ENCODE results near the gene SLC4A8. TPM values are rescaled to one million over a fixed set of nuclear protein-coding genes. Genes with fewer than 3 reads are reported as not detected.

SLC4A8 gene
- total RNA-seq, 3 donors from 2014 or later (not counting 1 experiment from before 2014, with no cell fraction given) = 9.8 to 19.2 (median 13.6) TPM

DNA sequence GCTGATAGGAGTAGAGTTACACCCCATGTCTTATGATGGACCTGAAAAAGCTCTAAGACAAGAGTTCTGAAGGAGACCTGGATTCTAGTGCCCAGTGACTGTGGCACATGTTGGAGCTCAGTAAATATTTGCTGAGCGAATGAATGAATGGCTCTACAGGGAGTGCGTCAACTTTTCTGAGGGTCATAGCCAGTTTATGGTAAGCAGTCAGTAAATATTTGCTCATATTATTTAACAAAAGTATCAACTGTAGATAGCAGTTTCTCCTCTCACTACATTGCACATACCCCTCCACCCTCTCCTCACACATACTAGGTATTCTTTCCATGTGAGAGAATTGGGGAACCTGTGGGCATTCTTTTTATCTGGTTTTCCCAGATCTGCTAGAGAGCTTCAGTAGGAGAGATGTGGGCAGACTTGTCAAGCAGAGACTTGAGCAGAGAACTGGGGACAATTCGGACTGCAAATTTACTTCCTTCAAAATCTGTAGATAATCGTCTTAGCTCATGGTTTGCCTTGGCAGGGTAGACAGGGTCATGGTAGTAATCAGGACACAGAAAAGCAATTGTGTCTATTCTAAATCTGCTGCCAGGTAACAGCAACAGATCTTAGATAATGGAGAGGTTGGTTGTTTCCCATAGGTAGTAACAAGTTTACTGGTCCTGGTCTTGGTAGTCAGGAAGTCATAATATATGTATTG, 5.7 kb downstream of the SLC4A8 start:
- intact Hi-C loops (cut with micrococcal nuclease) = no loop called here

DNA sequence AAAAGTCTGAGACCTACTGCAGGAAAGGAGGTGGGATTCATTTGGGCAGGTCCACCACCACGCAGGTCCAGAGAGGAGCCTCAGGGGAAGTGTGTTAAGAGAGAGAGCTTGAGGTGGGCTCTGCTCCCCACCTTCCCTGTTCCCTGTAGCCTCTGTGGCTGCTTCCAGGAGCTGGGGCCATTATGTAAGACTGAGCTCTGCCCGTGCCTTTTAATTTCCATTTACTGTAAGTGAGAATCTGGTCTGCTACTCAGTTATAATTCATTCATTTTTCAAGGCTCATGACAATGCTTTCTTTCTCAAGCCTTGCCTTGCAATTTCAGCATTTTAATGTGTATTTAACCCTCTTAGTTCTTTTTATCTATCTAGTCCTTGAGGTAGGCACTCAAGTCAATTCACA, 8.3 kb downstream of the SLC4A8 start:
- Mint-ChIP-seq H3K4me3 (no peak overlapping the region), H3K27me3 (ENCODE audit: low read depth in 2 of 2) (no peaks in the 10 kb centered on the region), H3K36me3 (no peaks in the 10 kb centered on the region), H3K9me3 (no peaks in the 10 kb centered on the region), H3K27ac (no peak overlapping the region), H3K4me1 (peaks cover 0 to under 1% of the 10 kb centered on the region in 2 donors)
- Histone ChIP-seq H3K4me1 (ENCODE audit: control insufficient read depth, insufficient read depth, low read length) (no peaks in the 10 kb centered on the region), H3K36me3 (ENCODE audit: control insufficient read depth, insufficient read depth, low read length) (no peaks in the 10 kb centered on the region), H3K4me3 (ENCODE audit: low read length) (no peak overlapping the region), H3K27ac (ENCODE audit: low read length) (no peak overlapping the region), H3K27me3 (ENCODE audit: control insufficient read depth, insufficient read depth, low read length) (no peaks in the 10 kb centered on the region), H3K9me3 (ENCODE audit: control insufficient read depth, insufficient read depth, low read length) (no peaks in the 10 kb centered on the region)
- ATAC-seq (no peak), DNase-seq (no peak)
- 79% methylated on average over 2 of the region's 2 CpGs for WGBS (ENCODE audit: insufficient coverage)
- TF ChIP-seq CTCF (IDR thresholded peaks at IDR 0.05) = no peak
- intact Hi-C loops (cut with micrococcal nuclease) = no loop called here

More for the DNA sequence above, 5.7 kb downstream of the SLC4A8 start:
- Mint-ChIP-seq H3K9me3 (no peaks in the 10 kb centered on the region), H3K36me3 (no peaks in the 10 kb centered on the region), H3K27ac (no peak overlapping the region), H3K4me3 (no peak overlapping the region), H3K27me3 (ENCODE audit: low read depth in 2 of 2) (no peaks in the 10 kb centered on the region), H3K4me1 (peaks cover 2 to 3% of the 10 kb centered on the region in 2 donors)
- no peak for DNase-seq
- Histone ChIP-seq H3K27me3 (ENCODE audit: control insufficient read depth, insufficient read depth, low read length) (no peaks in the 10 kb centered on the region), H3K4me3 (ENCODE audit: low read length) (no peak overlapping the region), H3K27ac (ENCODE audit: low read length) (no peak overlapping the region), H3K4me1 (ENCODE audit: control insufficient read depth, insufficient read depth, low read length) (peaks cover under 1% of the 10 kb centered on the region), H3K36me3 (ENCODE audit: control insufficient read depth, insufficient read depth, low read length) (no peaks in the 10 kb centered on the region), H3K9me3 (ENCODE audit: control insufficient read depth, insufficient read depth, low read length) (no peaks in the 10 kb centered on the region)
- 75% methylated on average over 4 of the region's 4 CpGs for WGBS (ENCODE audit: insufficient coverage)
- no peak for ATAC-seq
- no peak for TF ChIP-seq CTCF (IDR thresholded peaks at IDR 0.05)

- H3K36me3 Mint-ChIP-seq = no peaks in the 10 kb centered on the region
- H3K9me3 Mint-ChIP-seq = no peaks in the 10 kb centered on the region
- no peak overlapping the region for H3K27ac Mint-ChIP-seq
- intact Hi-C loops (cut with micrococcal nuclease) = no loop called here
- no peak overlapping the region for H3K4me3 Mint-ChIP-seq
- H3K27me3 Mint-ChIP-seq (ENCODE audit: low read depth in 2 of 2) = no peaks in the 10 kb centered on the region
- WGBS (ENCODE audit: insufficient coverage) = no CpG with 5 or more reads among the region's 1 CpG
- H3K4me1 Mint-ChIP-seq = peaks cover 2 to 5% of the 10 kb centered on the region in 2 donors
- H3K4me1 ChIP-seq (ENCODE audit: control insufficient read depth, insufficient read depth, low read length) = no peaks in the 10 kb centered on the region
- no peak overlapping the region for H3K4me3 ChIP-seq (ENCODE audit: low read length)
- no peaks in the 10 kb centered on the region for H3K9me3 ChIP-seq (ENCODE audit: control insufficient read depth, insufficient read depth, low read length)
- TF ChIP-seq CTCF (IDR thresholded peaks at IDR 0.05) = no peak
- no peak for ATAC-seq
- H3K36me3 ChIP-seq (ENCODE audit: control insufficient read depth, insufficient read depth, low read length) = no peaks in the 10 kb centered on the region
- H3K27me3 ChIP-seq (ENCODE audit: control insufficient read depth, insufficient read depth, low read length) = no peaks in the 10 kb centered on the region
- DNase-seq = no peak
- no peak overlapping the region for H3K27ac ChIP-seq (ENCODE audit: low read length)
Observed at GRCh38 chr12:51434305-51434704, 9.7 kb downstream of the SLC4A8 start.

DNA sequence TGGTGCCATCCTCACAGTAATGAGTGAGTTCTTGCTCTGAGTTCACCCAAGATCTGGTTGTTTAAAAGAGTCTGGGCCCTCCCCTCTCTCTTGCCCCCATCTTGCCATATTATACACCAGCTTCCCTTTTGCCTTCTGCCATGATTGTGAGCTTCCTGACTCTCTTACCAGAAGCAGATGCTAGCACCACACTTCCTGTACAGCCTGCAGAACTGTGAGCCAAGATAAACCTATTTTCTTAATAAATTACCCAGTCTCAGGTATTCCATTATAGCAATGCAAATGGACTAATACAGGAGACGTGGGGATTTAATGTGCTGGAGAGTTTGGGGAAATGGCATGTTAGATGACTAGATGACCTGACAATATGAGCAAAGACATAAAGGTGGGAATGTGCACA, 12.8 kb downstream of the SLC4A8 start:
- WGBS (ENCODE audit: insufficient coverage) = 33% methylated on average over 1 of the region's 1 CpG
- H3K9me3 ChIP-seq (ENCODE audit: control insufficient read depth, insufficient read depth, low read length) = no peaks in the 10 kb centered on the region
- H3K4me3 Mint-ChIP-seq = no peak overlapping the region
- no peak overlapping the region for H3K4me3 ChIP-seq (ENCODE audit: low read length)
- H3K27me3 Mint-ChIP-seq (ENCODE audit: low read depth in 2 of 2) = no peaks in the 10 kb centered on the region
- H3K36me3 ChIP-seq (ENCODE audit: control insufficient read depth, insufficient read depth, low read length) = no peaks in the 10 kb centered on the region
- no peak overlapping the region for H3K27ac ChIP-seq (ENCODE audit: low read length)
- DNase-seq (no peak), ATAC-seq (no peak)
- no peak for TF ChIP-seq CTCF (IDR thresholded peaks at IDR 0.05)
- no peaks in the 10 kb centered on the region for H3K9me3 Mint-ChIP-seq
- no peaks in the 10 kb centered on the region for H3K4me1 ChIP-seq (ENCODE audit: control insufficient read depth, insufficient read depth, low read length)
- intact Hi-C loops (cut with micrococcal nuclease) = no loop called here
- H3K27ac Mint-ChIP-seq = no peak overlapping the region
- H3K27me3 ChIP-seq (ENCODE audit: control insufficient read depth, insufficient read depth, low read length) = no peaks in the 10 kb centered on the region
- H3K36me3 Mint-ChIP-seq = no peaks in the 10 kb centered on the region
- peaks cover 9 to 10% of the 10 kb centered on the region in 2 donors for H3K4me1 Mint-ChIP-seq

All from natural killer cell (primary cell).